GM19438 (cell line): Measurements from ENCODE around the gene CCDC81.

Source experiments
- ATAC-seq: cut with Tn5 transposase; IDR thresholded peaks from one replicate; pipeline ENCODE4 v1.9.1; 2021; ENCODE audit warnings: low read depth; ENCODE audit not compliant: unreplicated experiment

The CCDC81 gene

GRCh38 chr11:86460461-86461385, 86.0 kb downstream of the CCDC81 start:
- no peak for ATAC-seq

GRCh38 chr11:86461892-86462291, 87.2 kb downstream of the CCDC81 start:
- no peak for ATAC-seq

GRCh38 chr11:86463120-86463519, 88.4 kb downstream of the CCDC81 start:
- ATAC-seq = no peak

- no peak for ATAC-seq
These were observed 89.3 kb downstream of the CCDC81 start for GRCh38 chr11:86463955-86464354.

- no peak for ATAC-seq
These were observed 90.0 kb downstream of the CCDC81 start for GRCh38 chr11:86464509-86465221.

GRCh38 chr11:86468169-86468568, 93.5 kb downstream of the CCDC81 start:
- ATAC-seq = no peak

- no peak for ATAC-seq
These were observed 95.1 kb downstream of the CCDC81 start for GRCh38 chr11:86469491-86470388.
